CD4-positive, alpha-beta T cell treated with Interleukin-15 for 4 hours (primary cell): ENCODE measurements around the gene RANBP10.

Source experiments
- DNase-seq: peaks from one replicate; pipeline ENCODE4 v3.0.0-alpha.2; 2020; ENCODE audit warnings: low spot score

The RANBP10 gene

GRCh38 chr16:67825906-67826305 is 19.5 kb upstream of the RANBP10 start:
- no peak for DNase-seq

GRCh38 chr16:67825119-67825518 is 18.8 kb upstream of the RANBP10 start:
- no peak for DNase-seq

GRCh38 chr16:67822511-67822910 is 16.2 kb upstream of the RANBP10 start:
- no peak for DNase-seq

- no peak for DNase-seq
These were observed 14.4 kb upstream of the RANBP10 start for GRCh38 chr16:67820608-67821259.

DNA sequence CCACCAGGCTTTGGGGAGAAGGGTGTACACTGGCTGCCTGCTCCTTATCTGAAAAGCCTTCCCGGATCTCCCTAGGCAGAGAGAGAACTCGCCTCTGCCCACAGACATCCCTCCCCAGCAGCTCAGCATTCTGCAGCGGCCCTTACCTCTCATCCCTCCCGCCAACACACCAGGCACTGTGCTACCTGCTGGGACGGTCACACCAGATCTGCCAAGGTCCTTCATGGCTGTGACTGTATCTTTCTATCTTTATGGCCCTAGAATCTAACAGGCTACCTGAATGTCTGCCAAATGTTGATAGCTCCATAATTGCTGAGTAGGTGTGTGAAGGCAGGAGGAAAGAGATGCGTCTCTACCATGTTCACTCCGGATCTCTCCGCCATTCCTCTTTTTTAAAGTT is 8.2 kb upstream of the RANBP10 start:
- DNase-seq: no peak

- DNase-seq: no peak
These were observed 5.5 kb upstream of the RANBP10 start for GRCh38 chr16:67811899-67812298.

- DNase-seq: no peak
These were observed 855 bp upstream of the RANBP10 start for GRCh38 chr16:67807148-67807682.

DNA sequence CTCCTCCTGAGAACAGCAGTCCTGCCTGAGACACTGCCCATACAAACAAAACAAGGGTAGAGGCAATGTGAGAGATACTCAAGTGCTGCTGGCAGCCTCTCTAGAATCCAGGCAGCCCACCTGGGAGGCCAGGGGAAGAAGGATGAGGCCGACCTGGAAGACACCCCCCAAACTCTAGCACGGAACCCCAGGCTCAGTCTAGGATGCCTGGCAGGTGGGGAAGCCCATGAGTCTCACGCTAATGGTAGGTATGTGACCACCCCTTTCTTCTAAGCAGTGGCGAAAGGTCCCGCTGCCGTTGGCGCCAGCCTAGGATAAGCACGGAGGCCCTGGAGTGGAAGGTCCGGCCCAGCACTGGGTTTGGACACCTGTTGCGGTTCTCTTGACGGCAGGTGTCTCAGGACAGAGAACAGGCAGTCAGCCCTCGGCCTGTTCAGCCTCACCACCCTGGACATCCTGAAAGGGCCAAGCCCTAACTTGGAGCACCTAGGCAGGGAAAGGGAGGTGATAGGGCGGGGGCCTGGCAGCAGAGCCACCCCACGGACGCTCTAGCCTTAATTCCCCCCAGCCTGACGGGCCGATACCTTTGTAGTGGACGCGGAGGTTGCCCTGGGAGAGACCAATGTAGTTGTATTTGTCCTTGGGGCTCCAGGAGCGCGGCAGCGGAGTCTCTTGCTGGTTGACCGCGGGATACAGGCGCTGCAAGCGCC is 487 bp downstream of the RANBP10 start:
- no peak for DNase-seq

DNA sequence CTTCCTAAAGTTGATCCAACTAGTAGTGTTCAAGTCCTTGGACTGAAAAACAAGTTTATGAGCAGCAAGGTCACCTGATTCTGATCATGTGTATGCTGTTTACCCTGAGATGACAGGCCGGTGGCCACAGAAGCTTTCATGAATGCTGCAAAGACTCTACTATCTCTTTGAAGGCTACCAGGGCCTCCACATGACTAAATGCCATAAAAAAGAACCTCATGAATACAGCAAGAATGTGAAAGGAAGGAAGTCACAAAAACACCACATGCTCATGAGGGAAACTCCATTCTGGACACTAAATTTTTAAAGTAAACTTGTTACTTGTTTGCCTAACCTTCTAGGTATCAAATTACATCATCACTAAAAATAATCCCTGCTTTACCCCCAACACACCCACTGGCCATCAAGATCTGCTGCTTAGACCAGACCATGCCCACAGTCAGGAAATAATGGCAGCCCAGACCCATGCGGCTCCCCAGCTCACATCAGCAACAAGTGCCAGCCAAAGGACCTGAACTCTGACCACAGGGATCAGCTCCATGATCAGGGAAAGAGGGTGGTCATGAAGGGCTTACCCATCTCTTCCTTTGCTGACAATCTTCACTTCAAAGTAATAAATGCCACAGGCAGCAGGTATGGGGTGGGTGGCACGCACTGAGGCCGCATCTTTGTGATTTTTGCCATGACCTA is 1.4 kb downstream of the RANBP10 start:
- DNase-seq: no peak

DNA sequence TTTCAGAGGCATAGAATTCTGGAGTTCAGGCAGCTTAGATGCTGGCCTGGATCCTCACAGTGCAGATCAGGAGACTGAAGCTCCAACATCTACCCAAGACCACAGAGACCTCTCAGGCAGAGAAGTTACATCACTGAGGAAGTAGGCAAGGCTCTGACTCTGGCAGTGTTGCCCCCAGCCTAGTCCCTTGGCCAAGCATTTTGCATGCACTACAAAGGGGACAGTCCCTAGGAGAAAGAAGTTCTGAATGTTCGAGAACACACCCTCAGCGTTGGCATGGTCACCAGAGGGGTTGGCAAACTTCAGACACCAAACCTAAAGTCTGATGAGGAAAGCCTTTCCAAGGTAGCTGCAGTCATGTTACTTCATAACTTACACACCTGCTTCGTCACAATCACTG is 2.5 kb downstream of the RANBP10 start:
- DNase-seq: no peak

GRCh38 chr16:67801883-67802282 is 4.5 kb downstream of the RANBP10 start:
- peak; percentile 41 for DNase-seq

DNA sequence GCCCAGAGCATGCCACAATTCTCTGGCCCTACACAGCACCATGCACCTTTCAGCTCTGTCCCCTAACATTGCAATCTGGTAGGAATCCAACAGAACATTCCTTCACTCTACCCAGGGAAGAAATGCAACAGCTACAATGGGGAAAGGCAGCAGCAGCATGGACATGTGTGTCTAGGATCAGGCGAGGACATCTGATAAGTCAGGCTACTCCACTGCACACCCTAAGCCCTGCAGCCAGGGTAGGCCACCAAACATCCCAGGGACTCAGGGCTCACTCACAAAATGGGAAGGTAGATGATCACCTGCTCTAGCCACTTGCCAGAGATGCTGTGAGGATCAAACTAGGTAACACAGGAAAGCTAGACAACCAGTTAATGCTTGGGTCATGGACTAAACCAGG is 5.1 kb downstream of the RANBP10 start:
- DNase-seq: no peak

DNA sequence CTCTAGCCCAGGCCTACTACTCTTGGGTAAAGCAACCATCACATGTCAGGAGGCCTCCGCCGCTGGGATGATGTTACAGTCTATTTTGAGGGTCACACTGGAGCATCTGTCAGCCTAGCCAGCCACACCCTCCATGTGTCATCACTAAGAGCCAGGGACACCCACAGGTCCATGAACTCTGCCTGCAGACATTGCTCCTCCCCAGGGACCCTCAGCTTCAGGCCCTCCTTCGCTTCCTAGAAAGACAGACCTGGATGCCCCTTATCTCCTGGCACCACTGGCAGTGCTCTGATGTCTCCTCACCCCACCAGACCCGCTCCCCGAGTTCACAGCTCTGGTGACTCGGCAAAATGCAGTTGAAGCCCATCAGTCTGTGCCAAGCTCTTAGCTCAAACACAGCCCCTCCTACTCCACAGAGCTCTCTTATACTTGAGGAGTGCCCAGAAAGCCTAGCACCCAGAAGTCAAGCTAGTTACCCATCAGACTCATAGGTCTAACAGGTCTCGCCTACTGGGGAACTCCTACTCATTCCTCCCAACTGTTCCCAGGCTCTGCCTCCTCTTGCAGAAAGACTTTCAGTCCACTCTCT is 5.9 kb downstream of the RANBP10 start:
- no peak for DNase-seq

- DNase-seq: no peak
These were observed 10.2 kb downstream of the RANBP10 start for GRCh38 chr16:67796099-67796718.

- no peak for DNase-seq
These were observed 16.3 kb downstream of the RANBP10 start for GRCh38 chr16:67790071-67790470.

DNA sequence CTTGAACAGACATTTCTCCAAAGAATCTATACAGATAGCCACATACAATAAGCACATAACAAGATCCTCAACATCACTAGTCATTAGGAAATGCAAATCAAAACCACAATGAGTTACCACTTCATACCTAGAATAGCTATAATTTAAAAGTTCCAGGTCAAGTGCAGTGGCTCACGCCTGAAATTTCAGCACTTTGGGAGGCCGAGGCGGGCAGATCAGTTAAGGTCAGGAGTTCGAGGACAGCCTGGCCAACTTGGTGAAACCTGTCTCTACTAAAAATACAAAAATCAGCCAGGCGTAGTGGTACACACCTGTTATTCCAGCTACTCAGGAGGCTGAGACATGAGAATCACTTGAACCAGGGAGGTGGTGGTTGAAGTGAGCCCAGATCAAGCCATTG is 19.9 kb downstream of the RANBP10 start:
- DNase-seq: no peak

- no peak for DNase-seq
These were observed 23.0 kb downstream of the RANBP10 start for GRCh38 chr16:67783353-67783725.

DNA sequence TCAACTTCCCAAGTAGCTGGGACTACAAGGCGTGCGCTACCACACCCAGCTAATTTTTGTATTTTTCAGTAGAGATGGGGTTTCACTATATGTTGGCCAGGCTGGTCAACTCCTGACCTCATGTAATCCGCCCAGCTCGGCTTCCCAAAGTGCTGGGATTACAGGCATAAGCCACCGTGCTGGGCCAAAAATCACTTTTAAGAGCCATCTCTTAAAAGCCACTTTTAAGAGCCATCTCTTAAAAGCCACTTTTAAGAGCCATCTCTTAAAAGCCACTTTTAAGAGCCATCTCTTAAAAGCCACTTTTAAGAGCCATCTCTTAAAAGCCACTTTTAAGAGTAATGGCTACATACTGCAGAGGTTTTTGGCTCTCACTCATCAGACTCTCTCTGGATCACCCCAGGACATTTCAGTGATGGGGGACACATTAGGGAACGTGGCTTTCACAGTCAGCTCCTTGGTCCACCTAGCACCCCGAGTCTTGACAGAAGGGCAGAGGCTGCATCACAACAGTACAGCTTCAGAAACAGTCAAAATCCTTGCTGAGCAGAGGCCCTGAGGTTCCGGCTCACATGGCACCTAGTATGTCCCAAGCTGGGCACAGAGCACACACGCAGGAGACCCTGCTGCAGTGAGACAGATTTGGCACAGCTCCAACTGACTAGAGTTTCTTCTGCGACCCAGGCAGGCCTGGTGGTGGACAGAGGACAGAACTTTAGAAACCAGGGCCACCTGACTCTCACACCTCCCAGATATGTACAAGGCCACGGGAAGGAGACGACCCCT is 23.6 kb downstream of the RANBP10 start:
- DNase-seq: no peak

DNA sequence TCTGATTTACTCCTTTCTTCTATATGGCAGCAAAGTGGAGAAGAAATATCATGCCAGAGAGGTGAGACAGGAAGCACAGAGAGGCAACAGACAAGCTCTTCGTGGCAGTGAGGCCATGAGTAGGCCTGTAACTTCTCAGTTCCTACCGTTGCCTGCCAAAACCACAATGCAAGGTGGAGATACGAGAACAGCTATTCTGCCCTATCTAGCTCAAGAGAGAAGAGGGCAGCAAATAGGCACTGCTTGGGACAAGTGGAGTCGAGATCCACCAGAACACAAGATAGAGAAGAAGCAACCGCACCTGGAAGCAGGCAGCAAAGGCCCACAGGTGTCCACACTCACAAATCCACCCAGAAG is 24.8 kb downstream of the RANBP10 start:
- peak; percentile 6 for DNase-seq

GRCh38 chr16:67780847-67781564 is 25.4 kb downstream of the RANBP10 start:
- DNase-seq: no peak
